Measurements from ENCODE around the gene CYTH1. TPM values are rescaled to one million over a fixed set of nuclear protein-coding genes. Genes with fewer than 3 reads are reported as not detected.

CYTH1 gene
- total RNA-seq (2022) (26.5 and 29.6 TPM in 2 replicates), Bru-seq, nascent RNA (percentile 66 among the genes with signal in this experiment), BruChase-seq, experiment 1, labeled RNA remaining after a 2-hour chase (percentile 68 among the genes with signal in this experiment), BruChase-seq, experiment 2, labeled RNA remaining after a 6-hour chase (percentile 63 among the genes with signal in this experiment)
- long read RNA-seq, full-length matches to known transcripts: 8 of 13 reads
- long read RNA-seq, partial matches to known transcripts: 1 of 13 reads
- long read RNA-seq, other reads (novel, unspliced or antisense): 4 of 13 reads

- H3K9me3 ChIP-seq: no peaks in the 10 kb centered on the region
- BruUV-seq (replicated peaks): no TSS peak
- Mint-ChIP-seq H3K27me3 (ENCODE audit: insufficient read depth, unreplicated experiment) (no peaks in the 10 kb centered on the region), H3K9me3 (ENCODE audit: unreplicated experiment) (no peaks in the 10 kb centered on the region), H3K4me3 (ENCODE audit: unreplicated experiment) (peak within 1 kb of the TSS; percentile 63), H3K27ac (ENCODE audit: unreplicated experiment) (peak within 1 kb of the TSS; percentile 23), H3K4me1 (ENCODE audit: low read depth, unreplicated experiment) (peaks cover 7% of the 10 kb centered on the region), H3K36me3 (ENCODE audit: insufficient read depth, unreplicated experiment) (peaks cover 6% of the 10 kb centered on the region)
- intact Hi-C loops (cut with micrococcal nuclease; ENCODE audit: unreplicated experiment): no loop called here
- POLR2A ChIA-PET: no interaction called here
- TF ChIP-seq, protein P1, sequence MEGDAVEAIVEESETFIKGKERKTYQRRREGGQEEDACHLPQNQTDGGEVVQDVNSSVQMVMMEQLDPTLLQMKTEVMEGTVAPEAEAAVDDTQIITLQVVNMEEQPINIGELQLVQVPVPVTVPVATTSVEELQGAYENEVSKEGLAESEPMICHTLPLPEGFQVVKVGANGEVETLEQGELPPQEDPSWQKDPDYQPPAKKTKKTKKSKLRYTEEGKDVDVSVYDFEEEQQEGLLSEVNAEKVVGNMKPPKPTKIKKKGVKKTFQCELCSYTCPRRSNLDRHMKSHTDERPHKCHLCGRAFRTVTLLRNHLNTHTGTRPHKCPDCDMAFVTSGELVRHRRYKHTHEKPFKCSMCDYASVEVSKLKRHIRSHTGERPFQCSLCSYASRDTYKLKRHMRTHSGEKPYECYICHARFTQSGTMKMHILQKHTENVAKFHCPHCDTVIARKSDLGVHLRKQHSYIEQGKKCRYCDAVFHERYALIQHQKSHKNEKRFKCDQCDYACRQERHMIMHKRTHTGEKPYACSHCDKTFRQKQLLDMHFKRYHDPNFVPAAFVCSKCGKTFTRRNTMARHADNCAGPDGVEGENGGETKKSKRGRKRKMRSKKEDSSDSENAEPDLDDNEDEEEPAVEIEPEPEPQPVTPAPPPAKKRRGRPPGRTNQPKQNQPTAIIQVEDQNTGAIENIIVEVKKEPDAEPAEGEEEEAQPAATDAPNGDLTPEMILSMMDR (IDR thresholded peaks at IDR 0.05; ENCODE audit: insufficient read depth in 1 of 2, low read depth in 1 of 2, low read length in 1 of 2, severe bottlenecking in 1 of 2, unreplicated experiment in 1 of 2): no peak
- H3K4me3 ChIP-seq (ENCODE audit: low read depth, low read length): peak within 1 kb of the TSS; percentile 69
- CTCF ChIA-PET: no interaction called here
- H3K27me3 ChIP-seq (replicated peaks; ENCODE audit: control insufficient read depth, insufficient read depth, low read length): no peaks in the 10 kb centered on the region
- peaks cover 7% of the 10 kb centered on the region; the same call in 1 of the 2 replicates for H3K4me1 ChIP-seq
- no peaks in the 10 kb centered on the region for H3K36me3 ChIP-seq (ENCODE audit: control insufficient read depth, insufficient read depth, low read length)
- DNase-seq: no peak
Observed at GRCh38 chr17:78781893-78782304, at the start of gene CYTH1. Gene CYTH1, minus strand, starts transcription at chr17:78782273. Its CDS starts 50 bp downstream, at chr17:78782223.

DNA sequence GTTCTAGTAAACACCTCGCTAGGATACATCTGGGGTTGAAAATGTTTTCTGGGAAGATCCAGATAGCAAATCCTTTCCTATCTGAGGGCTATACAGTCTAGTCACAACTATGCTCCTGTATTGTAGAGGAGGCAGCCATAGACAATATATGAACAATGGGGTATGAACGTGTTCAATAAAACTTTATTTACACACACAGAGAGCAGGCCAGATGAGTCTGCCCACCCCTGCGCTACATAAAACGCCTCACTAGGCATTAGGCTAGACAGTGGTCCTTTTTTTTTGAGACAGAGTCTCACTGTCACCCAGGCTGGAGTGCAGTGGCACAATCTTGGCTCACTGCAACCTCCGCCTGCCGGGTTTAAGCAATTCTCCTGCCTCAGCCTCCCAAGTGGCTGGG, 47.4 kb upstream of the CYTH1 start:
- CTCF ChIA-PET: no interaction called here
- intact Hi-C loops (cut with micrococcal nuclease; ENCODE audit: unreplicated experiment): no loop called here

GRCh38 chr17:78828470-78829185, 46.6 kb upstream of the CYTH1 start:
- intact Hi-C loops (cut with micrococcal nuclease; ENCODE audit: unreplicated experiment): no loop called here
- Mint-ChIP-seq H3K9me3 (ENCODE audit: unreplicated experiment) (no peaks in the 10 kb centered on the region), H3K27ac (ENCODE audit: unreplicated experiment) (no peak overlapping the region), H3K4me3 (ENCODE audit: unreplicated experiment) (no peak overlapping the region), H3K4me1 (ENCODE audit: low read depth, unreplicated experiment) (no peaks in the 10 kb centered on the region), H3K36me3 (ENCODE audit: insufficient read depth, unreplicated experiment) (peaks cover 94% of the 10 kb centered on the region), H3K27me3 (ENCODE audit: insufficient read depth, unreplicated experiment) (no peaks in the 10 kb centered on the region)
- ChIA-PET POLR2A (no interaction called here), CTCF (no interaction called here)
- TF ChIP-seq, protein P1 (IDR thresholded peaks at IDR 0.05; ENCODE audit: insufficient read depth in 1 of 2, low read depth in 1 of 2, low read length in 1 of 2, severe bottlenecking in 1 of 2, unreplicated experiment in 1 of 2): no peak
- Histone ChIP-seq H3K4me3 (ENCODE audit: low read depth, low read length) (no peak overlapping the region), H3K4me1 (no peaks in the 10 kb centered on the region), H3K27me3 (replicated peaks; ENCODE audit: control insufficient read depth, insufficient read depth, low read length) (no peaks in the 10 kb centered on the region), H3K36me3 (ENCODE audit: control insufficient read depth, insufficient read depth, low read length) (peaks cover 3% of the 10 kb centered on the region), H3K9me3 (no peaks in the 10 kb centered on the region)
- BruUV-seq (replicated peaks): no TSS peak
- no peak for DNase-seq

More for the DNA sequence above, 47.4 kb upstream of the CYTH1 start:
- TF ChIP-seq, protein P1 (IDR thresholded peaks at IDR 0.05; ENCODE audit: insufficient read depth in 1 of 2, low read depth in 1 of 2, low read length in 1 of 2, severe bottlenecking in 1 of 2, unreplicated experiment in 1 of 2): no peak
- Histone ChIP-seq H3K36me3 (ENCODE audit: control insufficient read depth, insufficient read depth, low read length) (peaks cover 3% of the 10 kb centered on the region), H3K4me3 (ENCODE audit: low read depth, low read length) (no peak overlapping the region), H3K9me3 (no peaks in the 10 kb centered on the region), H3K4me1 (no peaks in the 10 kb centered on the region), H3K27me3 (replicated peaks; ENCODE audit: control insufficient read depth, insufficient read depth, low read length) (no peaks in the 10 kb centered on the region)
- POLR2A ChIA-PET: no interaction called here
- Mint-ChIP-seq H3K27me3 (ENCODE audit: insufficient read depth, unreplicated experiment) (no peaks in the 10 kb centered on the region), H3K4me3 (ENCODE audit: unreplicated experiment) (no peak overlapping the region), H3K36me3 (ENCODE audit: insufficient read depth, unreplicated experiment) (peaks cover 94% of the 10 kb centered on the region), H3K4me1 (ENCODE audit: low read depth, unreplicated experiment) (no peaks in the 10 kb centered on the region), H3K27ac (ENCODE audit: unreplicated experiment) (no peak overlapping the region), H3K9me3 (ENCODE audit: unreplicated experiment) (no peaks in the 10 kb centered on the region)
- DNase-seq: no peak
- BruUV-seq (replicated peaks): no TSS peak
